Astrocyte (in vitro differentiated cells and primary cell): ENCODE data around the gene TRPM3.

Experiments
- EZH2 ChIP-seq: IDR thresholded peaks from 2 replicates; pipeline ENCODE4 v1.6.1; 2012; ENCODE audit warnings: mild to moderate bottlenecking, low read length, inconsistent platforms; ENCODE audit not compliant: insufficient read depth
- TF ChIP-seq, protein P1 (sequence below): IDR thresholded peaks from 2 replicates; pipeline ENCODE4 v1.5.1; 2011; ENCODE audit warnings: low read depth, mild to moderate bottlenecking, inconsistent platforms, low read length, moderate library complexity; ENCODE audit not compliant: insufficient read depth

GRCh38 chr9:70552561-70552960 lies 568.9 kb downstream of the TRPM3 start:
- TF ChIP-seq, protein P1, sequence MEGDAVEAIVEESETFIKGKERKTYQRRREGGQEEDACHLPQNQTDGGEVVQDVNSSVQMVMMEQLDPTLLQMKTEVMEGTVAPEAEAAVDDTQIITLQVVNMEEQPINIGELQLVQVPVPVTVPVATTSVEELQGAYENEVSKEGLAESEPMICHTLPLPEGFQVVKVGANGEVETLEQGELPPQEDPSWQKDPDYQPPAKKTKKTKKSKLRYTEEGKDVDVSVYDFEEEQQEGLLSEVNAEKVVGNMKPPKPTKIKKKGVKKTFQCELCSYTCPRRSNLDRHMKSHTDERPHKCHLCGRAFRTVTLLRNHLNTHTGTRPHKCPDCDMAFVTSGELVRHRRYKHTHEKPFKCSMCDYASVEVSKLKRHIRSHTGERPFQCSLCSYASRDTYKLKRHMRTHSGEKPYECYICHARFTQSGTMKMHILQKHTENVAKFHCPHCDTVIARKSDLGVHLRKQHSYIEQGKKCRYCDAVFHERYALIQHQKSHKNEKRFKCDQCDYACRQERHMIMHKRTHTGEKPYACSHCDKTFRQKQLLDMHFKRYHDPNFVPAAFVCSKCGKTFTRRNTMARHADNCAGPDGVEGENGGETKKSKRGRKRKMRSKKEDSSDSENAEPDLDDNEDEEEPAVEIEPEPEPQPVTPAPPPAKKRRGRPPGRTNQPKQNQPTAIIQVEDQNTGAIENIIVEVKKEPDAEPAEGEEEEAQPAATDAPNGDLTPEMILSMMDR, result no peak
- TF ChIP-seq EZH2, result no peak
